ENCODE measurements around the gene IKBKE. TPM values are rescaled to one million over a fixed set of nuclear protein-coding genes. Genes with fewer than 3 reads are reported as not detected.

IKBKE gene
- total RNA-seq: 12.8 and 19.4 TPM in 2 replicates

DNA sequence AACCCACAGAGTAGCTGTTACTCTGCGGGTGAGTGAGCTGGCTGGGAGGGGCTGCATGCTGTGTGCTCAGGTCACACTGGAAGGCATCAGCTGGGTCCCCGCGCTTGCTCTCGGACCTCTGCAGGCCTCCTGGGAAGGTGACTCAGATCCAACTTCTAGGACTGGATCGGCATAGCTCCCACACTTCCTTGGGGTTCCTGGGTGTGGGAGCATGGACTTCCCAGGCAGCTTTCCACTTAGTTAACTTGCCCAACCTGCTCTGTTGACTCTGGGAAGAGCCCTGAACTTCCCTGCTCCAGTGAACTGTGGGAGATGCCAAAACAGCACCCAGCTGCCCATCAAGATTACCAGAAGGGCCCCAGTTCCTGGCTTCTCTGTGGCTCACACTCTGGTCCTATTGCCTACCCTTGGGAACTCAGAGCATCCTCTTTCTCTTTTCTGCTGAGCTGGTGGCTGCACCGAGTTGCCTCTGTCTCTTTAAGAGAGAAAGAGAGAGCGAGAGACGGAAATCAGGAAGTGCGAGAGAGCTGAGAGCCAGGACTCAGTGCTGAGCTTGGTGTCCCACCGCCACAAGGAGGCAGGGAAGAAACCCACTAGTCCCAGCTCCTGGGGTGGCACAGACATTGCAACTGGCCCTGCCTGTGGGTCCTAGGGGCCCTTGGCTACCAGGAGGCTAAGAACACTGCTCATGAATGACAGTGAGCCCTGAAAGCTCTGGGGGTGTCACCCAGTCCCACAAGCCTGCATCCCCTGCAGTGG, at the start of gene IKBKE:
TSS of gene IKBKE (plus strand) at position 544 of the 759 bp plus-strand sequence. CDS start 2,752 bp downstream, outside the sequence.

GRCh38 chr1:206507284-206508129, 37.2 kb downstream of the IKBKE start, which contains the start of gene RASSF5:
Gene RASSF5 (plus strand): TSS chr1:206507531. CDS start chr1:206507603, 72 bp downstream.

Other genes with a start within 250 kb of the IKBKE start
- gene RASSF5, start 37.1 kb downstream of the IKBKE start, total RNA-seq: 1.1 and 6.8 TPM in 2 replicates
- 39.7 and 44.6 TPM in 2 replicates for gene EIF2D, start 142.0 kb downstream of the IKBKE start, total RNA-seq
- 6.9 and 16.4 TPM in 2 replicates for gene DYRK3, start 165.1 kb downstream of the IKBKE start, total RNA-seq
- 38.5 and 52.7 TPM in 2 replicates for gene MAPKAPK2, start 214.4 kb downstream of the IKBKE start, total RNA-seq